ENCODE measurements around the gene MRPL37. TPM values are rescaled to one million over a fixed set of nuclear protein-coding genes. Genes with fewer than 3 reads are reported as not detected.

The MRPL37 gene
- total and polyA plus RNA-seq, 2 of the 8 experiments (the other 6 are each of a cell fraction or from before 2014, with no cell fraction given), result 45.5 to 126 TPM

DNA sequence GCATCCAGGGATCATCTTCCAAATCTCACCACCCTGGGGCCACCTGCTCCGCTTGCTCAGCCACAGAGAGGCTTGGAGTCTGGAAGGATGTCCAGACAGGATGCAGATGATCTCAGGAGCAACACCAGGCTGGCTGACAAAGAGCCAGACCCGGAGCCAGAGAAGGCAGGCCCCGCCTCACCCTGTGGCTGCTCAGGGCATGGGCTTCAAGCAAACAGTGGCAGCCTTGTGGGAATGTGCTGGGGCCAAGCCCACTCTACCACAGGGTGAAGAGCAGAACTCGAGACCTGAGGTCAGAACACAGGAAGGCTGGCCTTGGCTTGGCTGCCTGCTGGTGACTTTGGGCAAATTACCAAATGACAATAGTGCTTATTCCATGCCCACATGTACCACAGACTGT is 45.5 kb downstream of the MRPL37 start (continued):
- TF ChIP-seq, protein P1, sequence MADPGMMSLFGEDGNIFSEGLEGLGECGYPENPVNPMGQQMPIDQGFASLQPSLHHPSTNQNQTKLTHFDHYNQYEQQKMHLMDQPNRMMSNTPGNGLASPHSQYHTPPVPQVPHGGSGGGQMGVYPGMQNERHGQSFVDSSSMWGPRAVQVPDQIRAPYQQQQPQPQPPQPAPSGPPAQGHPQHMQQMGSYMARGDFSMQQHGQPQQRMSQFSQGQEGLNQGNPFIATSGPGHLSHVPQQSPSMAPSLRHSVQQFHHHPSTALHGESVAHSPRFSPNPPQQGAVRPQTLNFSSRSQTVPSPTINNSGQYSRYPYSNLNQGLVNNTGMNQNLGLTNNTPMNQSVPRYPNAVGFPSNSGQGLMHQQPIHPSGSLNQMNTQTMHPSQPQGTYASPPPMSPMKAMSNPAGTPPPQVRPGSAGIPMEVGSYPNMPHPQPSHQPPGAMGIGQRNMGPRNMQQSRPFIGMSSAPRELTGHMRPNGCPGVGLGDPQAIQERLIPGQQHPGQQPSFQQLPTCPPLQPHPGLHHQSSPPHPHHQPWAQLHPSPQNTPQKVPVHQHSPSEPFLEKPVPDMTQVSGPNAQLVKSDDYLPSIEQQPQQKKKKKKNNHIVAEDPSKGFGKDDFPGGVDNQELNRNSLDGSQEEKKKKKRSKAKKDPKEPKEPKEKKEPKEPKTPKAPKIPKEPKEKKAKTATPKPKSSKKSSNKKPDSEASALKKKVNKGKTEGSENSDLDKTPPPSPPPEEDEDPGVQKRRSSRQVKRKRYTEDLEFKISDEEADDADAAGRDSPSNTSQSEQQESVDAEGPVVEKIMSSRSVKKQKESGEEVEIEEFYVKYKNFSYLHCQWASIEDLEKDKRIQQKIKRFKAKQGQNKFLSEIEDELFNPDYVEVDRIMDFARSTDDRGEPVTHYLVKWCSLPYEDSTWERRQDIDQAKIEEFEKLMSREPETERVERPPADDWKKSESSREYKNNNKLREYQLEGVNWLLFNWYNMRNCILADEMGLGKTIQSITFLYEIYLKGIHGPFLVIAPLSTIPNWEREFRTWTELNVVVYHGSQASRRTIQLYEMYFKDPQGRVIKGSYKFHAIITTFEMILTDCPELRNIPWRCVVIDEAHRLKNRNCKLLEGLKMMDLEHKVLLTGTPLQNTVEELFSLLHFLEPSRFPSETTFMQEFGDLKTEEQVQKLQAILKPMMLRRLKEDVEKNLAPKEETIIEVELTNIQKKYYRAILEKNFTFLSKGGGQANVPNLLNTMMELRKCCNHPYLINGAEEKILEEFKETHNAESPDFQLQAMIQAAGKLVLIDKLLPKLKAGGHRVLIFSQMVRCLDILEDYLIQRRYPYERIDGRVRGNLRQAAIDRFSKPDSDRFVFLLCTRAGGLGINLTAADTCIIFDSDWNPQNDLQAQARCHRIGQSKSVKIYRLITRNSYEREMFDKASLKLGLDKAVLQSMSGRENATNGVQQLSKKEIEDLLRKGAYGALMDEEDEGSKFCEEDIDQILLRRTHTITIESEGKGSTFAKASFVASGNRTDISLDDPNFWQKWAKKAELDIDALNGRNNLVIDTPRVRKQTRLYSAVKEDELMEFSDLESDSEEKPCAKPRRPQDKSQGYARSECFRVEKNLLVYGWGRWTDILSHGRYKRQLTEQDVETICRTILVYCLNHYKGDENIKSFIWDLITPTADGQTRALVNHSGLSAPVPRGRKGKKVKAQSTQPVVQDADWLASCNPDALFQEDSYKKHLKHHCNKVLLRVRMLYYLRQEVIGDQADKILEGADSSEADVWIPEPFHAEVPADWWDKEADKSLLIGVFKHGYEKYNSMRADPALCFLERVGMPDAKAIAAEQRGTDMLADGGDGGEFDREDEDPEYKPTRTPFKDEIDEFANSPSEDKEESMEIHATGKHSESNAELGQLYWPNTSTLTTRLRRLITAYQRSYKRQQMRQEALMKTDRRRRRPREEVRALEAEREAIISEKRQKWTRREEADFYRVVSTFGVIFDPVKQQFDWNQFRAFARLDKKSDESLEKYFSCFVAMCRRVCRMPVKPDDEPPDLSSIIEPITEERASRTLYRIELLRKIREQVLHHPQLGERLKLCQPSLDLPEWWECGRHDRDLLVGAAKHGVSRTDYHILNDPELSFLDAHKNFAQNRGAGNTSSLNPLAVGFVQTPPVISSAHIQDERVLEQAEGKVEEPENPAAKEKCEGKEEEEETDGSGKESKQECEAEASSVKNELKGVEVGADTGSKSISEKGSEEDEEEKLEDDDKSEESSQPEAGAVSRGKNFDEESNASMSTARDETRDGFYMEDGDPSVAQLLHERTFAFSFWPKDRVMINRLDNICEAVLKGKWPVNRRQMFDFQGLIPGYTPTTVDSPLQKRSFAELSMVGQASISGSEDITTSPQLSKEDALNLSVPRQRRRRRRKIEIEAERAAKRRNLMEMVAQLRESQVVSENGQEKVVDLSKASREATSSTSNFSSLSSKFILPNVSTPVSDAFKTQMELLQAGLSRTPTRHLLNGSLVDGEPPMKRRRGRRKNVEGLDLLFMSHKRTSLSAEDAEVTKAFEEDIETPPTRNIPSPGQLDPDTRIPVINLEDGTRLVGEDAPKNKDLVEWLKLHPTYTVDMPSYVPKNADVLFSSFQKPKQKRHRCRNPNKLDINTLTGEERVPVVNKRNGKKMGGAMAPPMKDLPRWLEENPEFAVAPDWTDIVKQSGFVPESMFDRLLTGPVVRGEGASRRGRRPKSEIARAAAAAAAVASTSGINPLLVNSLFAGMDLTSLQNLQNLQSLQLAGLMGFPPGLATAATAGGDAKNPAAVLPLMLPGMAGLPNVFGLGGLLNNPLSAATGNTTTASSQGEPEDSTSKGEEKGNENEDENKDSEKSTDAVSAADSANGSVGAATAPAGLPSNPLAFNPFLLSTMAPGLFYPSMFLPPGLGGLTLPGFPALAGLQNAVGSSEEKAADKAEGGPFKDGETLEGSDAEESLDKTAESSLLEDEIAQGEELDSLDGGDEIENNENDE (IDR thresholded peaks at IDR 0.05; ENCODE audit: insufficient replicate concordance, low read length), result no peak
- no peak for TF ChIP-seq EZH2 (IDR thresholded peaks at IDR 0.05; ENCODE audit: low read depth, low read length, severe bottlenecking)
- TF ChIP-seq, protein P2, sequence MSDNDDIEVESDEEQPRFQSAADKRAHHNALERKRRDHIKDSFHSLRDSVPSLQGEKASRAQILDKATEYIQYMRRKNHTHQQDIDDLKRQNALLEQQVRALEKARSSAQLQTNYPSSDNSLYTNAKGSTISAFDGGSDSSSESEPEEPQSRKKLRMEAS (IDR thresholded peaks at IDR 0.05), result no peak
- no peak for TF ChIP-seq HDAC6 (IDR thresholded peaks at IDR 0.05; ENCODE audit: low read depth, low read length)

All from H1 (cell line).